Muscle of leg (tissue), 11 donors: ENCODE measurements around the gene GLI2. TPM values are rescaled to one million over a fixed set of nuclear protein-coding genes. Genes with fewer than 3 reads are reported as not detected.
A peak's percentile ranks its signal among the peaks of the same experiment; 100 is the strongest.

ENCODE experiments used
- DNase-seq: peaks from one replicate; pipeline ENCODE4 v3.0.0; 2013
- H3K27ac ChIP-seq: one replicate; pipeline ENCODE4 v1.5.1; 2013; ENCODE audit warnings: mild to moderate bottlenecking, low read length, control low read depth
- H3K27me3 ChIP-seq: one replicate; pipeline ENCODE4 v1.6.1; 2013; ENCODE audit warnings: low read length; ENCODE audit not compliant: control insufficient read depth, insufficient read depth
- H3K36me3 ChIP-seq: one replicate; pipeline ENCODE4 v1.6.1; 2013; ENCODE audit warnings: low read length; ENCODE audit not compliant: control insufficient read depth, insufficient read depth
- H3K4me1 ChIP-seq: one replicate; pipeline ENCODE4 v1.6.1; 2013; ENCODE audit warnings: low read length; ENCODE audit not compliant: control insufficient read depth, insufficient read depth
- H3K4me3 ChIP-seq: one replicate; pipeline ENCODE4 v1.5.1; 2013; ENCODE audit warnings: low read length, control low read depth
- H3K9me3 ChIP-seq: replicated peaks from 2 replicates; pipeline ENCODE4 v1.6.1; 2013; ENCODE audit warnings: low read depth, low read length; ENCODE audit not compliant: control insufficient read depth
- WGBS: methylation state at CpG from one replicate; pipeline ENCODE4 v1.1.5; 2013; ENCODE audit warnings: missing lambda C conversion rate; ENCODE audit not compliant: insufficient coverage; 5-methylcytosine and 5-hydroxymethylcytosine counted together
- polyA plus RNA-seq, 8 donors: library from polyadenylated mRNA; unstranded; fragments of 120-200 nt; gene quantifications; one replicate each; pipeline versions ENCODE4 v1.2.1 to v1.2.3, GENCODE V29; 2013; ENCODE audit warnings: inconsistent platforms in 1 of 8, low replicate concordance in 1 of 8; ENCODE audit not compliant: insufficient read length in 8 of 8, insufficient read depth in 1 of 8
- total RNA-seq: library from RNA; stranded (reverse); fragments of 120-200 nt; gene quantifications from one replicate; pipeline ENCODE4 v1.2.4, GENCODE V29; 2013

GLI2 gene
- total and polyA plus RNA-seq, 9 donors: 6.1 to 18.6 (median 11.8) TPM

DNA sequence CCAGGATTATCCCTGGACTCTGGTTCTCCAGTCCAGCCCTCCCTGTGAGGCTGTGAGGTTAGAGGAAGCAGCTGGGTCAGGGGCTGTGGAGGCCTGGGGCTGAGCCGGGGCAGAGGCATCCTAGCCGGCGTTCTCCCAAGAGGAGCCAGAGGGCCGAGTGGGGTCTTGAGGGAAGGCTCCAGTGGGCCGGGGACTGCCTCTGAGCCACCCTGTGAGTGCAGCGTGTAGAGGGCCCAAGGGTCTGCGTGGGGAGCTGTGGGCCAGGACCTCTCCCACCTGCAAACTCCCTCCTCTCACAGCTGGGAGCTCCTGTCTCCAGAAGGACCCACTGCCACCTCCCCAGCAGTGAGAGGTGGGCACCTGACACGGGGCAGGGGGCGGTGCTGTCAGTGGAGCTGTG lies 41.0 kb downstream of the GLI2 start:
- H3K4me3 ChIP-seq: no peak overlapping the region
- no peaks in the 10 kb centered on the region for H3K36me3 ChIP-seq
- WGBS: 75% methylated on average over 9 of the region's 9 CpGs
- H3K27ac ChIP-seq: no peak overlapping the region
- peaks cover 10% of the 10 kb centered on the region for H3K27me3 ChIP-seq
- H3K9me3 ChIP-seq: no peaks in the 10 kb centered on the region
- peaks cover 61% of the 10 kb centered on the region for H3K4me1 ChIP-seq
- DNase-seq: no peak

- 88% methylated on average over 14 of the region's 14 CpGs for WGBS
- Histone ChIP-seq H3K27me3 (peaks cover 10% of the 10 kb centered on the region), H3K27ac (no peak overlapping the region), H3K9me3 (no peaks in the 10 kb centered on the region), H3K36me3 (no peaks in the 10 kb centered on the region), H3K4me3 (no peak overlapping the region), H3K4me1 (peaks cover 55% of the 10 kb centered on the region)
- DNase-seq: no peak
These were observed 41.6 kb downstream of the GLI2 start for GRCh38 chr2:120777170-120777751.

DNA sequence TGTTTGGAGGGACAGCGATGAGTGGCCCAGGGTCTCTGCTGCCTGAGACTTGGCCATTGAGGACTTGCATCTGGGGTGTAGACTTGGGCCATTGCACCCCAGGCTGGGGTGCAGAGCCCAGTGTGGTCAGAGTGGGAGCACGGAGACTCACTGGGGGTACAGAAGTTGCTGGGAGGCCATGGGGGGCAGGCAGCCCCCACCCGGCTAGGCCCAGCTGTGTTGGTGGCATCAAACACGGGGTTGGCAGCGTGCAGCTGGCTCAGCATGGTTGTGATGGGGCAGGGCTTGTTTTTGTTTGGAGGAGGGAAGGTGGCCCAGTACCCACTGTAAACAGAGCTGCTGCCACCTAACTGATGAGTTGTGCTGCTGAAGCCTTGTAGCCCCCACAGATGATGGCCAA lies 42.1 kb downstream of the GLI2 start:
- Histone ChIP-seq H3K4me3 (no peak overlapping the region), H3K36me3 (no peaks in the 10 kb centered on the region), H3K4me1 (peaks cover 54% of the 10 kb centered on the region), H3K27ac (no peak overlapping the region), H3K9me3 (no peaks in the 10 kb centered on the region), H3K27me3 (peaks cover 13% of the 10 kb centered on the region)
- 79% methylated on average over 5 of the region's 5 CpGs for WGBS
- DNase-seq: no peak

GRCh38 chr2:120778244-120778643 lies 42.6 kb downstream of the GLI2 start:
- no peak for DNase-seq

DNA sequence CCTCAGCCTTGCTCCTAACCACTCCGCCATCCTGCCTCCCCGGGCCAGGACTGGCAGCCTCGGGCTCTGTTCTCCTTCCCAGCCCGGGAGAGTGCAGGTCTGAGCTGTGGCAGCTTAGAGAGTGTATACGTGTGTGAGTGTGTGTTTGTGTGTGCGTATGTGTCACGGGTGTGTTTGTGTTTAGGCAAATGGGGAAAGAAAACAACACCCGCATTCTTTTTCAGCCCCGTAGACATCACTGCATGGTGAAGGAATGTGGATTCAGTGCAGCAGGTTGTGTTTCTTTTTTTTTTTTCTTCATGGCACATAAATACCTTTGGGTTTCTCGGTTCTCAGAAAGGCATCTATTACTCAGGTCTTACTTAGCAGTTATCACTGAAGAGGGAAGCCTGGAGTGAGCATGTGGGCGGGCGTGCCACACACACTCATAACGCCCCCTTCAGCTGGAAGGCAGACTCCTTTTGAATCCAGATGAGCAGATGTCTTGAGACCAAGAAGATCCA lies 44.2 kb downstream of the GLI2 start:
- Histone ChIP-seq H3K9me3 (no peaks in the 10 kb centered on the region), H3K4me3 (no peak overlapping the region), H3K36me3 (no peaks in the 10 kb centered on the region), H3K27me3 (peaks cover 13% of the 10 kb centered on the region), H3K27ac (peak overlapping the region; percentile 65), H3K4me1 (peaks cover 75% of the 10 kb centered on the region)
- no CpG with 5 or more reads among the region's 13 CpGs for WGBS
- DNase-seq: peak; percentile 62

More at GRCh38 chr2:120778244-120778643, 42.6 kb downstream of the GLI2 start:
- Histone ChIP-seq H3K9me3 (no peaks in the 10 kb centered on the region), H3K27me3 (peaks cover 13% of the 10 kb centered on the region), H3K27ac (no peak overlapping the region), H3K4me1 (peaks cover 59% of the 10 kb centered on the region), H3K36me3 (no peaks in the 10 kb centered on the region), H3K4me3 (no peak overlapping the region)
- WGBS: 70% methylated on average over 10 of the region's 12 CpGs

DNA sequence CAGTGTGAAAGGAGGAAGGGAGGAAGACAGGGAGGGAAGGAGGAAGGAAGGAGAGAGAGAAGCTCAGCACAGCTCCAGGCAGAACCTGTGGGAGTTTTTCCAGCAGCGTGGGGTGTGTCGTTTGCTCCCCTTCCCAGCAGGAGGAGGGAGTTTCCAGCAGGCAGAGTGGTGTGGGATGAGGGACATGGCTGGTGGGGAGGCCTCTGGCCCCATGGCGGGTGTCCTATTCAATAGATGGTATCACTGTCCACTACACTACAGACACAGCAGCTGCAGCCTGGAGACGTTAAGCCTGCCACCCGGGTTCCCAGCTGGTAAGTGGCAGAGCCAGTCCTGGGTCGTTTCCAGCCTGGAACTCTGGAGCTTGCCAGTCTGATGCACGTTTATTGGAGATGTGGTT lies 44.7 kb downstream of the GLI2 start:
- peak; percentile 80 for DNase-seq
- Histone ChIP-seq H3K4me3 (no peak overlapping the region), H3K9me3 (no peaks in the 10 kb centered on the region), H3K27me3 (peaks cover 15% of the 10 kb centered on the region), H3K27ac (peak overlapping the region; percentile 65), H3K36me3 (no peaks in the 10 kb centered on the region), H3K4me1 (peaks cover 80% of the 10 kb centered on the region)
- 46% methylated on average over 5 of the region's 7 CpGs for WGBS

DNA sequence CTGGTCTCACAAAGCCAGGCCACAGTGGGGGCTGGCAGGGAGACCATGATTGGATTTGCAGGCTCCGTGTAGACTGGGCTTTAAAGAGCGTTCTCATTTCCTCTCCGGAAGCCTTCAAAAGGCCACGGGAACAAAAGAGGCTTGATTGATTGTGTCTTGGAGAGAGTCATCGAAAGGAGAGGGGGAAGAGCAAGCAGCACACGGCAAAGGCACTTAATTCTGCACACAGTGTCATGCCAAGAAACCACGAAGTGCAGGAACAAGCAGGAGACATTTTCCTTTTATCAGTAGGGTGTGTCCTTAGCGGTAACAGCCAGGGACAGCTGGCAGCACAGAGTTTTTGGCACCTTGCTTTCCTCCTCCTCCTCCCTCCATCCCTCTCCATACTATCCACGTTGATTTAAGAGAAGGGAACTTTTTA lies 47.7 kb downstream of the GLI2 start:
- Histone ChIP-seq H3K4me1 (peaks cover 78% of the 10 kb centered on the region), H3K27ac (no peak overlapping the region), H3K9me3 (no peaks in the 10 kb centered on the region), H3K4me3 (no peak overlapping the region), H3K27me3 (peaks cover 11% of the 10 kb centered on the region), H3K36me3 (no peaks in the 10 kb centered on the region)
- peak; percentile 69 for DNase-seq
- 0% methylated on average over 5 of the region's 9 CpGs for WGBS

GRCh38 chr2:120783969-120784372 lies 48.3 kb downstream of the GLI2 start:
- H3K27ac ChIP-seq: peak overlapping the region; percentile 51

More at GRCh38 chr2:120783969-120784372, 48.3 kb downstream of the GLI2 start:
- WGBS: 67% methylated on average over 5 of the region's 7 CpGs
- H3K27me3 ChIP-seq: peaks cover 11% of the 10 kb centered on the region
- DNase-seq: peak; percentile 50
- peaks cover 79% of the 10 kb centered on the region for H3K4me1 ChIP-seq
- H3K36me3 ChIP-seq: no peaks in the 10 kb centered on the region
- H3K9me3 ChIP-seq: no peaks in the 10 kb centered on the region
- H3K4me3 ChIP-seq: no peak overlapping the region
